ENCODE measurements around the gene DKC1.

Gene DKC1

GRCh38 chrX:154797006-154797405, 34.3 kb downstream of the DKC1 start:
- TF ChIP-seq TSHZ2 (CRISPR knock-in tag; IDR thresholded peaks at IDR 0.05) (no peak), ZFP3 (CRISPR knock-in tag; IDR thresholded peaks at IDR 0.05) (no peak), TCF4 (CRISPR knock-in tag; IDR thresholded peaks at IDR 0.05; ENCODE audit: borderline replicate concordance) (no peak), ZNF70 (CRISPR knock-in tag; IDR thresholded peaks at IDR 0.05) (no peak), GLIS3 (CRISPR knock-in tag; IDR thresholded peaks at IDR 0.05) (no peak), ZNF8 (CRISPR knock-in tag; IDR thresholded peaks at IDR 0.05) (no peak), SNAI2 (CRISPR knock-in tag; IDR thresholded peaks at IDR 0.05) (no peak), CSRNP3 (CRISPR knock-in tag; IDR thresholded peaks at IDR 0.05) (no peak), POU6F1 (CRISPR knock-in tag; IDR thresholded peaks at IDR 0.05; ENCODE audit: borderline replicate concordance, low read depth) (no peak), CREB5 (CRISPR knock-in tag; IDR thresholded peaks at IDR 0.05; ENCODE audit: low read depth) (no peak), OSR1 (CRISPR knock-in tag; IDR thresholded peaks at IDR 0.05) (no peak), PPARA (CRISPR knock-in tag; IDR thresholded peaks at IDR 0.05; ENCODE audit: borderline replicate concordance) (no peak), PATZ1 (CRISPR knock-in tag; IDR thresholded peaks at IDR 0.05; ENCODE audit: borderline replicate concordance) (no peak), BACH2 (CRISPR knock-in tag; IDR thresholded peaks at IDR 0.05; ENCODE audit: borderline replicate concordance) (no peak), ISL1 (CRISPR knock-in tag; IDR thresholded peaks at IDR 0.05) (no peak), ESRRG (CRISPR knock-in tag; IDR thresholded peaks at IDR 0.05) (no peak), ARNTL (CRISPR knock-in tag; IDR thresholded peaks at IDR 0.05; ENCODE audit: borderline replicate concordance, low read depth) (no peak), TOX (CRISPR knock-in tag; IDR thresholded peaks at IDR 0.05; ENCODE audit: borderline replicate concordance) (no peak), ZC3H10 (CRISPR knock-in tag; IDR thresholded peaks at IDR 0.05) (no peak)
- no peak for ATAC-seq

- peak; percentile 53 for ATAC-seq
- TF ChIP-seq SNAI2 (CRISPR knock-in tag; IDR thresholded peaks at IDR 0.05) (no peak), GLIS3 (CRISPR knock-in tag; IDR thresholded peaks at IDR 0.05) (no peak), CREB5 (CRISPR knock-in tag; IDR thresholded peaks at IDR 0.05; ENCODE audit: low read depth) (no peak), ISL1 (CRISPR knock-in tag; IDR thresholded peaks at IDR 0.05) (no peak), PPARA (CRISPR knock-in tag; IDR thresholded peaks at IDR 0.05; ENCODE audit: borderline replicate concordance) (no peak), PATZ1 (CRISPR knock-in tag; IDR thresholded peaks at IDR 0.05; ENCODE audit: borderline replicate concordance) (no peak), ZNF70 (CRISPR knock-in tag; IDR thresholded peaks at IDR 0.05) (no peak), CSDC2 (CRISPR knock-in tag; IDR thresholded peaks at IDR 0.05) (no peak), TCF4 (CRISPR knock-in tag; IDR thresholded peaks at IDR 0.05; ENCODE audit: borderline replicate concordance) (no peak), TSHZ2 (CRISPR knock-in tag; IDR thresholded peaks at IDR 0.05) (no peak), ZNF8 (CRISPR knock-in tag; IDR thresholded peaks at IDR 0.05) (no peak)
These were observed 37.1 kb downstream of the DKC1 start for GRCh38 chrX:154799556-154800348.
